ENCODE data around the gene RSRP1. TPM values are rescaled to one million over a fixed set of nuclear protein-coding genes. Genes with fewer than 3 reads are reported as not detected.
"Not testable (repeated sequence)": the region's sequence is repeated elsewhere in the genome, so short reads cannot be mapped to it uniquely, and the experiment has no call there.

Gene RSRP1
- 90.4 and 153 TPM in 2 replicates for total RNA-seq
- 160 and 236 TPM in 2 replicates for polyA plus RNA-seq

- peak within 1 kb of the TSS; percentile 80 for H3K4me2 ChIP-seq
- H3K36me3 ChIP-seq (replicated peaks; ENCODE audit: insufficient read depth, low read depth): peaks cover 4% of the 10 kb centered on the region
- WGBS (ENCODE audit: low lambda C conversion rate, missing lambda C conversion rate): under 1% methylated on average over 75 of the region's 79 CpGs
- no peaks in the 10 kb centered on the region for H3K9me3 ChIP-seq (ENCODE audit: low read depth)
- no peak for TF ChIP-seq CTCF (IDR thresholded peaks at IDR 0.05; ENCODE audit: poor library complexity)
- TF ChIP-seq EZH2 (IDR thresholded peaks at IDR 0.05; ENCODE audit: borderline replicate concordance): no peak
- TF ChIP-seq EZH2phosphoT487 (IDR thresholded peaks at IDR 0.05; ENCODE audit: low read depth, severe bottlenecking, unreplicated experiment): no peak
- H3K27me3 ChIP-seq: no peaks in the 10 kb centered on the region
- H3K4me1 ChIP-seq (ENCODE audit: insufficient read depth): peaks cover 14% of the 10 kb centered on the region
- DNase-seq (ENCODE audit: low spot score): peak; percentile 100
- H3K4me3 ChIP-seq: peak within 1 kb of the TSS; percentile 87
- peak within 1 kb of the TSS; percentile 65 for H2AFZ ChIP-seq
- no peaks in the 10 kb centered on the region for H3K9me2 ChIP-seq (replicated peaks; ENCODE audit: insufficient read depth)
- peaks cover 32% of the 10 kb centered on the region for H4K20me1 ChIP-seq (ENCODE audit: insufficient read depth, poor library complexity, severe bottlenecking)
- peaks cover 43% of the 10 kb centered on the region for H3K79me2 ChIP-seq
- peak within 1 kb of the TSS; percentile 99 for H3K27ac ChIP-seq
Measured at GRCh38 chr1:25247024-25247828, at the start of gene RSRP1. Gene RSRP1 (minus strand): TSS chr1:25247454. CDS start chr1:25246963, 491 bp downstream.

GRCh38 chr1:25296501-25296900 lies 49.2 kb upstream of the RSRP1 start:
- not testable (repeated sequence) for H3K27me3 ChIP-seq; H3K36me3 ChIP-seq (replicated peaks; ENCODE audit: insufficient read depth, low read depth); H3K27ac ChIP-seq; H4K20me1 ChIP-seq (ENCODE audit: insufficient read depth, poor library complexity, severe bottlenecking); H3K9me3 ChIP-seq (ENCODE audit: low read depth); H3K4me1 ChIP-seq (ENCODE audit: insufficient read depth); H3K4me2 ChIP-seq; H3K4me3 ChIP-seq; H2AFZ ChIP-seq; H3K79me2 ChIP-seq; H3K9me2 ChIP-seq (replicated peaks; ENCODE audit: insufficient read depth); DNase-seq (ENCODE audit: low spot score)
- WGBS (ENCODE audit: low lambda C conversion rate, missing lambda C conversion rate): 73% methylated on average over 7 of the region's 8 CpGs

- H3K36me3 ChIP-seq (replicated peaks; ENCODE audit: insufficient read depth, low read depth); H4K20me1 ChIP-seq (ENCODE audit: insufficient read depth, poor library complexity, severe bottlenecking); H3K9me2 ChIP-seq (replicated peaks; ENCODE audit: insufficient read depth); H2AFZ ChIP-seq; H3K4me3 ChIP-seq; DNase-seq (ENCODE audit: low spot score); H3K27me3 ChIP-seq; H3K79me2 ChIP-seq; H3K27ac ChIP-seq; H3K9me3 ChIP-seq (ENCODE audit: low read depth); H3K4me1 ChIP-seq (ENCODE audit: insufficient read depth); H3K4me2 ChIP-seq: not testable (repeated sequence)
- no CpG with 5 or more reads among the region's 14 CpGs for WGBS (ENCODE audit: low lambda C conversion rate, missing lambda C conversion rate)
Measured at GRCh38 chr1:25294889-25295826, 47.9 kb upstream of the RSRP1 start.

GRCh38 chr1:25293426-25293825 lies 46.2 kb upstream of the RSRP1 start:
- H3K36me3 ChIP-seq (replicated peaks; ENCODE audit: insufficient read depth, low read depth); H4K20me1 ChIP-seq (ENCODE audit: insufficient read depth, poor library complexity, severe bottlenecking); H3K27ac ChIP-seq; H3K79me2 ChIP-seq; DNase-seq (ENCODE audit: low spot score); H3K27me3 ChIP-seq; H3K4me2 ChIP-seq; H2AFZ ChIP-seq; H3K9me2 ChIP-seq (replicated peaks; ENCODE audit: insufficient read depth); H3K9me3 ChIP-seq (ENCODE audit: low read depth); H3K4me1 ChIP-seq (ENCODE audit: insufficient read depth); H3K4me3 ChIP-seq: not testable (repeated sequence)
- WGBS (ENCODE audit: low lambda C conversion rate, missing lambda C conversion rate): 85% methylated on average over 2 of the region's 2 CpGs

GRCh38 chr1:25290043-25290442 lies 42.8 kb upstream of the RSRP1 start:
- not testable (repeated sequence) for H3K9me3 ChIP-seq (ENCODE audit: low read depth); DNase-seq (ENCODE audit: low spot score); H3K27ac ChIP-seq; H3K4me2 ChIP-seq; H3K79me2 ChIP-seq; H3K4me1 ChIP-seq (ENCODE audit: insufficient read depth); H3K4me3 ChIP-seq; H3K27me3 ChIP-seq; H2AFZ ChIP-seq; H3K36me3 ChIP-seq (replicated peaks; ENCODE audit: insufficient read depth, low read depth); H3K9me2 ChIP-seq (replicated peaks; ENCODE audit: insufficient read depth); H4K20me1 ChIP-seq (ENCODE audit: insufficient read depth, poor library complexity, severe bottlenecking)
- WGBS (ENCODE audit: low lambda C conversion rate, missing lambda C conversion rate): 8% methylated on average over 4 of the region's 6 CpGs

GRCh38 chr1:25288573-25289101 lies 41.4 kb upstream of the RSRP1 start:
- not testable (repeated sequence) for H3K27me3 ChIP-seq; H3K36me3 ChIP-seq (replicated peaks; ENCODE audit: insufficient read depth, low read depth); H2AFZ ChIP-seq; H3K27ac ChIP-seq; H3K4me3 ChIP-seq; H3K9me2 ChIP-seq (replicated peaks; ENCODE audit: insufficient read depth); H4K20me1 ChIP-seq (ENCODE audit: insufficient read depth, poor library complexity, severe bottlenecking); DNase-seq (ENCODE audit: low spot score); H3K4me2 ChIP-seq; H3K4me1 ChIP-seq (ENCODE audit: insufficient read depth); H3K79me2 ChIP-seq; H3K9me3 ChIP-seq (ENCODE audit: low read depth)
- WGBS (ENCODE audit: low lambda C conversion rate, missing lambda C conversion rate): 90% methylated on average over 4 of the region's 8 CpGs

GRCh38 chr1:25287164-25287563 lies 39.9 kb upstream of the RSRP1 start:
- H3K4me3 ChIP-seq; H2AFZ ChIP-seq; H3K79me2 ChIP-seq; H3K27ac ChIP-seq; H3K4me2 ChIP-seq; H3K9me3 ChIP-seq (ENCODE audit: low read depth); H3K4me1 ChIP-seq (ENCODE audit: insufficient read depth); H4K20me1 ChIP-seq (ENCODE audit: insufficient read depth, poor library complexity, severe bottlenecking); H3K27me3 ChIP-seq; DNase-seq (ENCODE audit: low spot score); H3K9me2 ChIP-seq (replicated peaks; ENCODE audit: insufficient read depth); H3K36me3 ChIP-seq (replicated peaks; ENCODE audit: insufficient read depth, low read depth): not testable (repeated sequence)
- 75% methylated on average over 3 of the region's 6 CpGs for WGBS (ENCODE audit: low lambda C conversion rate, missing lambda C conversion rate)

Measured in hepatocyte (in vitro differentiated cells).